Effector CD8-positive, alpha-beta T cell (primary cell): ENCODE data around the gene FAM184B.
"Not testable (repeated sequence)": the region's sequence is repeated elsewhere in the genome, so short reads cannot be mapped to it uniquely, and the experiment has no call there.

Experiments used
- DNase-seq: peaks from one replicate; lab custom pipeline; 2025; lab: John Stamatoyannopoulos, UW

FAM184B gene

GRCh38 chr4:17681281-17682221 lies 99.9 kb downstream of the FAM184B start:
- DNase-seq: no peak

GRCh38 chr4:17680559-17681280 lies 100.7 kb downstream of the FAM184B start:
- no peak for DNase-seq

- no peak for DNase-seq
These were observed 111.0 kb downstream of the FAM184B start for GRCh38 chr4:17670423-17670822.

GRCh38 chr4:17667653-17668201 lies 113.7 kb downstream of the FAM184B start:
- DNase-seq: no peak

- DNase-seq: no peak
These were observed 114.2 kb downstream of the FAM184B start for GRCh38 chr4:17667253-17667652.

GRCh38 chr4:17665852-17666251 lies 115.6 kb downstream of the FAM184B start:
- no peak for DNase-seq

GRCh38 chr4:17665346-17665745 lies 116.1 kb downstream of the FAM184B start:
- no peak for DNase-seq

- no peak for DNase-seq
These were observed 116.7 kb downstream of the FAM184B start for GRCh38 chr4:17664755-17665154.

GRCh38 chr4:17662694-17663093 lies 118.7 kb downstream of the FAM184B start:
- DNase-seq: no peak

GRCh38 chr4:17659196-17659595 lies 122.2 kb downstream of the FAM184B start:
- not testable (repeated sequence) for DNase-seq

GRCh38 chr4:17657849-17658248 lies 123.6 kb downstream of the FAM184B start:
- DNase-seq: no peak

- DNase-seq: no peak
These were observed 124.3 kb downstream of the FAM184B start for GRCh38 chr4:17657090-17657489.

GRCh38 chr4:17654701-17655100 lies 126.7 kb downstream of the FAM184B start:
- no peak for DNase-seq

GRCh38 chr4:17650406-17650805 lies 131.0 kb downstream of the FAM184B start:
- DNase-seq: no peak

- no peak for DNase-seq
These were observed 133.5 kb downstream of the FAM184B start for GRCh38 chr4:17647927-17648326.

- DNase-seq: no peak
These were observed 134.1 kb downstream of the FAM184B start for GRCh38 chr4:17647176-17647806.

- DNase-seq: no peak
These were observed 134.7 kb downstream of the FAM184B start for GRCh38 chr4:17646693-17647092.

GRCh38 chr4:17642398-17642783 lies 139.0 kb downstream of the FAM184B start:
- DNase-seq: no peak

GRCh38 chr4:17639136-17639535 lies 142.3 kb downstream of the FAM184B start:
- DNase-seq: no peak

- peak; percentile 56 for DNase-seq
These were observed 144.5 kb downstream of the FAM184B start for GRCh38 chr4:17636696-17637622.

- no peak for DNase-seq
These were observed 145.1 kb downstream of the FAM184B start for GRCh38 chr4:17636341-17636695.
